DOHH2 (cell line): ENCODE data around the gene C19orf81.

Source experiments
- H3F3A ChIP-seq: fragments of 200-600 bp; sonication (generic), shearing (Covaris generic); 2 replicates; pipeline ENCODE4 v1.6.0; 2016; ENCODE audit warnings: antibody characterized with exemption, mild to moderate bottlenecking; ENCODE audit not compliant: control insufficient read depth, insufficient read depth
- H3K27ac ChIP-seq: fragments of 200-600 bp; sonication (generic); 2 replicates; pipeline ENCODE4 v1.5.1; 2014; ENCODE audit warnings: low read depth, mild to moderate bottlenecking, low read length, moderate library complexity
- H3K27me3 ChIP-seq: fragments of 200-600 bp; sonication (generic); 2 replicates; pipeline ENCODE4 v1.6.1; 2014; ENCODE audit warnings: mild to moderate bottlenecking, low read length, mixed read lengths; ENCODE audit not compliant: control insufficient read depth
- H3K36me3 ChIP-seq: fragments of 200-600 bp; sonication (generic); 2 replicates; pipeline ENCODE4 v1.6.1; 2014; ENCODE audit warnings: mild to moderate bottlenecking, low read length, moderate library complexity, mixed read lengths; ENCODE audit not compliant: control insufficient read depth
- H3K4me1 ChIP-seq: fragments of 200-600 bp; sonication (generic); 2 replicates; pipeline ENCODE4 v1.6.1; 2014; ENCODE audit warnings: mild to moderate bottlenecking, low read length, mixed read lengths; ENCODE audit not compliant: control insufficient read depth
- H3K4me2 ChIP-seq: fragments of 200-600 bp; sonication (generic); 2 replicates; pipeline ENCODE4 v1.6.0; 2014; ENCODE audit warnings: mild to moderate bottlenecking, low read length, moderate library complexity
- H3K4me3 ChIP-seq: fragments of 200-600 bp; sonication (generic); 2 replicates; pipeline ENCODE4 v1.5.1; 2014; ENCODE audit warnings: mild to moderate bottlenecking, low read length, mixed read lengths
- H3K79me2 ChIP-seq: fragments of 200-600 bp; sonication (generic); 2 replicates; pipeline ENCODE4 v1.6.1; 2014; ENCODE audit warnings: mild to moderate bottlenecking, low read length, mixed read lengths; ENCODE audit not compliant: control insufficient read depth
- H3K9me2 ChIP-seq: fragments of 200-600 bp; sonication (generic); replicated peaks from 2 replicates; pipeline ENCODE4 v1.6.1; 2014; ENCODE audit warnings: mild to moderate bottlenecking, low read length, mixed read lengths; ENCODE audit not compliant: control insufficient read depth
- H3K9me3 ChIP-seq: fragments of 200-600 bp; sonication (generic); 2 replicates; pipeline ENCODE4 v1.6.1; 2014; ENCODE audit warnings: antibody characterized with exemption, low read length, mixed read lengths; ENCODE audit not compliant: control insufficient read depth, insufficient read depth
- H4K20me1 ChIP-seq: fragments of 200-600 bp; sonication (generic); 2 replicates; pipeline ENCODE4 v1.6.0; 2014; ENCODE audit warnings: low read depth, mild to moderate bottlenecking, antibody characterized with exemption, low read length, moderate library complexity; ENCODE audit not compliant: control insufficient read depth, insufficient read depth
- EZH2phosphoT487 ChIP-seq: fragments of 200-600 bp; sonication (generic); IDR thresholded peaks from 2 replicates; pipeline ENCODE4 v1.6.1; 2017; ENCODE audit warnings: borderline replicate concordance, mild to moderate bottlenecking, antibody characterized with exemption, low read length, moderate library complexity, mixed read lengths
- TF ChIP-seq, protein P1 (sequence below): fragments of 200-600 bp; sonication (generic); IDR thresholded peaks from one replicate; pipeline ENCODE4 v1.5.1; 2014; ENCODE audit warnings: antibody characterized with exemption, mild to moderate bottlenecking, low read depth, low read length; ENCODE audit not compliant: poor library complexity, severe bottlenecking

The C19orf81 gene

DNA sequence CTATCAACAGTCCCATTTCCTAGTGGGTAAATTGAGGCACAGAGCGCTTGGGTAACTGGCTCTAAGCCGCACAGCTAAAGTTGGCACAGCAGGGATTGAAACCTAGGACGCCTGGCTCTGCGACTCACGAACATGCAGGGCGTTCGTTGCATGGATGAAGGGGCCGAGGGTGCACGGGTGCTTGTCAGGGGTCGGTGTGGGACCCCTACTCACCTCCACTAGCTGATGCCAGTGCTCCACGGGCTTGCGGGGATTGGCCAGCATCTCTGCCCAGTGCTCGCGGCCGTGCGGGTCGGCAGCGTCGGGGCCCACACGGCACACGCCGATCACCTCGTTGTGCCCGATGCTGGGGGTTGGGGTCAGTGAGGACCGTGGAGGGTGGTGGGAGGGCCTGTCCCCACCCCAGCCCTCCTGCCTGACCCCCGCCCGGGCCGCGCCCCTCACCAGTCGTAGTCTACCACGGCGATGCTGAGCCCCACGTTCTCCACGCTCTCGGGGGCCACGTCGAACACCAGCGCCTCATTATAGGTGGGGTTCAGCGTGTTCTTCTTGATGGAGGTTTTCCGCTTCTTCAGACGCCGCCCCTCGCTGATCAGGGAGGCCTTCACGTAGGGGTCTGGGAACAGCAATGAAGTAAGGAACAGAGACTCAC lies 24.2 kb upstream of the C19orf81 start:
- H3F3A ChIP-seq = no peaks in the 10 kb centered on the region
- no peaks in the 10 kb centered on the region for H3K36me3 ChIP-seq
- H3K9me2 ChIP-seq = no peaks in the 10 kb centered on the region
- H3K4me2 ChIP-seq = no peak overlapping the region
- no peak overlapping the region for H3K27ac ChIP-seq
- TF ChIP-seq EZH2phosphoT487 = no peak
- TF ChIP-seq, protein P1, sequence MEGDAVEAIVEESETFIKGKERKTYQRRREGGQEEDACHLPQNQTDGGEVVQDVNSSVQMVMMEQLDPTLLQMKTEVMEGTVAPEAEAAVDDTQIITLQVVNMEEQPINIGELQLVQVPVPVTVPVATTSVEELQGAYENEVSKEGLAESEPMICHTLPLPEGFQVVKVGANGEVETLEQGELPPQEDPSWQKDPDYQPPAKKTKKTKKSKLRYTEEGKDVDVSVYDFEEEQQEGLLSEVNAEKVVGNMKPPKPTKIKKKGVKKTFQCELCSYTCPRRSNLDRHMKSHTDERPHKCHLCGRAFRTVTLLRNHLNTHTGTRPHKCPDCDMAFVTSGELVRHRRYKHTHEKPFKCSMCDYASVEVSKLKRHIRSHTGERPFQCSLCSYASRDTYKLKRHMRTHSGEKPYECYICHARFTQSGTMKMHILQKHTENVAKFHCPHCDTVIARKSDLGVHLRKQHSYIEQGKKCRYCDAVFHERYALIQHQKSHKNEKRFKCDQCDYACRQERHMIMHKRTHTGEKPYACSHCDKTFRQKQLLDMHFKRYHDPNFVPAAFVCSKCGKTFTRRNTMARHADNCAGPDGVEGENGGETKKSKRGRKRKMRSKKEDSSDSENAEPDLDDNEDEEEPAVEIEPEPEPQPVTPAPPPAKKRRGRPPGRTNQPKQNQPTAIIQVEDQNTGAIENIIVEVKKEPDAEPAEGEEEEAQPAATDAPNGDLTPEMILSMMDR = no peak
- H3K4me1 ChIP-seq = no peaks in the 10 kb centered on the region
- H4K20me1 ChIP-seq = no peaks in the 10 kb centered on the region
- H3K79me2 ChIP-seq = no peaks in the 10 kb centered on the region
- no peaks in the 10 kb centered on the region for H3K9me3 ChIP-seq
- no peak overlapping the region for H3K4me3 ChIP-seq
- no peaks in the 10 kb centered on the region for H3K27me3 ChIP-seq

DNA sequence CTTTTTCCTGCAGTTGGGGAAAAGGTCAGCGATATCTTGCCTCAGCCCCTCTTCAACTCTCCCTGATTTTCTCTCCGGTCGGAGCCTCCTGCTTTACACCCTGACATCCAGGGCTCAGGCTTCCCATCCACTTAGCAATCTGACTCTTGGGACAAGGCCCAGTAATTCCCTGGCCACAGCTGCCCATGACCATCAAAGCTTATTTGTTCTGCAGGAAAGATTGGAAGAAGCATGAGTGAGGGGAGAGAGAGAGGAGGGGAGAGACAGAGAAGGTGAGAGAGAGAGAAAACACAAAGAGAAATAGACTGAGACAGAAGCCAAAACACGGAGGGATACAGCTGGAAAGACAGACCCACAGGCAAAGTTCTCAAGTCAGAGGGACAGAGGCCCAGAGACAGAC lies 23.2 kb upstream of the C19orf81 start:
- Histone ChIP-seq H3K36me3 (no peaks in the 10 kb centered on the region), H3K27me3 (no peaks in the 10 kb centered on the region), H3F3A (no peaks in the 10 kb centered on the region), H3K9me3 (no peaks in the 10 kb centered on the region), H4K20me1 (no peaks in the 10 kb centered on the region), H3K27ac (no peak overlapping the region), H3K4me2 (no peak overlapping the region), H3K4me3 (no peak overlapping the region), H3K9me2 (no peaks in the 10 kb centered on the region), H3K4me1 (no peaks in the 10 kb centered on the region), H3K79me2 (no peaks in the 10 kb centered on the region)
- no peak for TF ChIP-seq EZH2phosphoT487
- TF ChIP-seq, protein P1 = no peak

DNA sequence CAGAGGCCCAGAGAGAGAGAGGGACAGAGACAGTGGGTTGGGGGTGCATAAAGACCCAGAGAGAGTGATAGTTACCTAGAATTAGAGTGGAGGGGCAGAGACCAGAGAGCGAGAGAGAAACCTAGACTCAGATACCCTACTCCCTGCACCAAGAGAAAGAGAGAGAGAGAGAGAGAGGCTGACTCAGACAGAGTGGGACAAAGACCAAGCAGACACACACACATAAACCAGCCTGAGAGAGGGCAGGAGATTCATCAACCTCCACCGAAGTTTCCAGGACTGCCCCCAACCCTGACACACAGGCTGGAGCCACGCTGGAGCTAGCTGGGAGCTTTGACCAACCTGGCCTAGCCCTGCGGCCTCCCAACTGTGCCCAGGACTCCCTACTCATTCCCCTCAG lies 22.4 kb upstream of the C19orf81 start:
- Histone ChIP-seq H3K9me3 (no peaks in the 10 kb centered on the region), H3K27ac (no peak overlapping the region)

More for the DNA sequence above, 22.4 kb upstream of the C19orf81 start:
- no peaks in the 10 kb centered on the region for H3K79me2 ChIP-seq
- H3K9me2 ChIP-seq = no peaks in the 10 kb centered on the region
- no peak overlapping the region for H3K4me2 ChIP-seq
- no peaks in the 10 kb centered on the region for H3K27me3 ChIP-seq
- H3K36me3 ChIP-seq = no peaks in the 10 kb centered on the region
- H3K4me3 ChIP-seq = no peak overlapping the region
- no peaks in the 10 kb centered on the region for H3K4me1 ChIP-seq
- no peaks in the 10 kb centered on the region for H3F3A ChIP-seq
- no peaks in the 10 kb centered on the region for H4K20me1 ChIP-seq
- TF ChIP-seq EZH2phosphoT487 = no peak
- TF ChIP-seq, protein P1 = no peak
